Hematopoietic multipotent progenitor cell treated with erythropoietin and hydrocortisone succinate and interleukin-3 and kit ligand, for 17 days (in vitro differentiated cells): ENCODE measurements around the gene TMED1.
"Not testable (repeated sequence)": the region's sequence is repeated elsewhere in the genome, so short reads cannot be mapped to it uniquely, and the experiment has no call there.

Source experiments
- DNase-seq: peaks from one replicate; pipeline ENCODE4 v3.0.0-alpha.2; 2015; ENCODE audit warnings: low spot score

TMED1 gene

GRCh38 chr19:10862561-10863106 is 26.6 kb upstream of the TMED1 start:
- DNase-seq: no peak

- peak; percentile 57 for DNase-seq
Measured at GRCh38 chr19:10861103-10861651, 25.2 kb upstream of the TMED1 start.

GRCh38 chr19:10858204-10858828 is 22.3 kb upstream of the TMED1 start:
- peak; percentile 62 for DNase-seq

GRCh38 chr19:10856899-10857298 is 20.9 kb upstream of the TMED1 start:
- DNase-seq: not testable (repeated sequence)

- DNase-seq: peak; percentile 45
Measured at GRCh38 chr19:10855879-10856522, 20.0 kb upstream of the TMED1 start.

- no peak for DNase-seq
Measured at GRCh38 chr19:10854350-10855089, 18.5 kb upstream of the TMED1 start.

- no peak for DNase-seq
Measured at GRCh38 chr19:10852941-10853340, 16.9 kb upstream of the TMED1 start.

GRCh38 chr19:10852098-10852800 is 16.2 kb upstream of the TMED1 start:
- DNase-seq: no peak

GRCh38 chr19:10850631-10851030 is 14.6 kb upstream of the TMED1 start:
- no peak for DNase-seq

- DNase-seq: no peak
Measured at GRCh38 chr19:10848230-10848856, 12.3 kb upstream of the TMED1 start, which contains the start of gene C19orf38. TSS of gene C19orf38 (plus strand) at chr19:10848415. CDS start at chr19:10848509, 94 bp downstream.

- no peak for DNase-seq
Measured at GRCh38 chr19:10846500-10847202, 10.6 kb upstream of the TMED1 start.

GRCh38 chr19:10842788-10843187 is 6.8 kb upstream of the TMED1 start:
- DNase-seq: no peak

GRCh38 chr19:10839114-10840050 is 3.4 kb upstream of the TMED1 start:
- peak; percentile 74 for DNase-seq

GRCh38 chr19:10838377-10838776 is 2.4 kb upstream of the TMED1 start:
- DNase-seq: no peak

GRCh38 chr19:10837649-10838048 is 1.6 kb upstream of the TMED1 start:
- DNase-seq: not testable (repeated sequence)

GRCh38 chr19:10836479-10837330 is 693 bp upstream of the TMED1 start:
- DNase-seq: no peak

GRCh38 chr19:10835089-10835753 is 791 bp downstream of the TMED1 start:
- peak; percentile 100 for DNase-seq

- no peak for DNase-seq
Measured at GRCh38 chr19:10832939-10833296, 3.1 kb downstream of the TMED1 start.
